Embryonic facial prominence (tissue), 1 donor: Measurements from ENCODE around the gene ERP27.

ENCODE experiments used
- DNase-seq: peaks from one replicate; pipeline ENCODE4 v3.0.0-alpha.2; 2016; ENCODE audit errors: extremely low spot score

ERP27 gene

GRCh38 chr12:14959916-14960496 is 21.7 kb upstream of the ERP27 start:
- no peak for DNase-seq

GRCh38 chr12:14959463-14959862 is 21.1 kb upstream of the ERP27 start:
- no peak for DNase-seq

GRCh38 chr12:14959126-14959440 is 20.7 kb upstream of the ERP27 start:
- DNase-seq: no peak

- no peak for DNase-seq
These were observed 20.2 kb upstream of the ERP27 start for GRCh38 chr12:14958361-14959125.

GRCh38 chr12:14957551-14958168 is 19.3 kb upstream of the ERP27 start:
- no peak for DNase-seq

- no peak for DNase-seq
These were observed 18.6 kb upstream of the ERP27 start for GRCh38 chr12:14956905-14957304.

GRCh38 chr12:14956024-14956891 is 17.9 kb upstream of the ERP27 start:
- no peak for DNase-seq

GRCh38 chr12:14954269-14954668 is 15.9 kb upstream of the ERP27 start:
- DNase-seq: no peak

GRCh38 chr12:14953752-14954151 is 15.4 kb upstream of the ERP27 start:
- no peak for DNase-seq

- DNase-seq: no peak
These were observed 14.1 kb upstream of the ERP27 start for GRCh38 chr12:14952299-14952921.

GRCh38 chr12:14951851-14952250 is 13.5 kb upstream of the ERP27 start:
- no peak for DNase-seq

- no peak for DNase-seq
These were observed 12.8 kb upstream of the ERP27 start for GRCh38 chr12:14950982-14951746.

- DNase-seq: no peak
These were observed 12.1 kb upstream of the ERP27 start for GRCh38 chr12:14950421-14950820.

GRCh38 chr12:14949631-14950030 is 11.3 kb upstream of the ERP27 start:
- no peak for DNase-seq

- no peak for DNase-seq
These were observed 10.3 kb upstream of the ERP27 start for GRCh38 chr12:14948672-14949071.

GRCh38 chr12:14946861-14947260 is 8.5 kb upstream of the ERP27 start:
- no peak for DNase-seq

GRCh38 chr12:14946162-14946561 is 7.8 kb upstream of the ERP27 start:
- DNase-seq: no peak

- no peak for DNase-seq
These were observed 4.0 kb upstream of the ERP27 start for GRCh38 chr12:14942196-14942931.

- no peak for DNase-seq
These were observed 3.0 kb upstream of the ERP27 start for GRCh38 chr12:14941369-14941768.

- no peak for DNase-seq
These were observed 648 bp downstream of the ERP27 start for GRCh38 chr12:14937689-14938088.
